HG02571 (cell line): ENCODE results near the gene ALG12.

ENCODE experiments used
- ATAC-seq: cut with Tn5 transposase; IDR thresholded peaks from one replicate; pipeline ENCODE4 v1.9.1; 2021; ENCODE audit warnings: mild to moderate bottlenecking, moderate library complexity; ENCODE audit not compliant: unreplicated experiment

ALG12 gene

DNA sequence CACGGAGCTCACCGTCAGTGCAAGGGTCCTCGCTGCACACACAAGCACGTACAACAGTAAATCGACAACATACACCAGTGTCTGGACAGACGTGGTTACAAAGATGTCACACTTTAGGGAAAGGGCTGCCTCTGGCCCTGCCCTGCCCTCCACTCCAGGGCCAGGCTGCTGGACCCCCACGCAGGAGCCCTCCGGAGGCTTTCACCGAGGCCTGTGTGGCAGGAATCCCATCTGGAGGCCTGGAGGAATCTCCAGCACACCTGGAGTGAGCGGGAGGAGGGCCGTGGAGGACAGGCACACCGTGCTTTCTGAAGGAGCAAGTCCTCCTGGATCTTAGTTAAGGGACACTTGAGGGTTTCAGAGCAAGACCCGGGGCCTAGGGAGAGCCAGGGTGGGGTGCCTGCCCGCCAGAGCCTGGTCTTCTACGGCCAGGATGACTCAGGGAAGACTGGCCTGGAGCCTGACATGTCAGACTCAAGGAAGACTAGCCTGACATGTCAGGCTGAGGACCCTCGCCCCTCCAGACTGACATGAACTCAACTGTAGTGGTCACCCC is 40.2 kb upstream of the ALG12 start:
- no peak for ATAC-seq

DNA sequence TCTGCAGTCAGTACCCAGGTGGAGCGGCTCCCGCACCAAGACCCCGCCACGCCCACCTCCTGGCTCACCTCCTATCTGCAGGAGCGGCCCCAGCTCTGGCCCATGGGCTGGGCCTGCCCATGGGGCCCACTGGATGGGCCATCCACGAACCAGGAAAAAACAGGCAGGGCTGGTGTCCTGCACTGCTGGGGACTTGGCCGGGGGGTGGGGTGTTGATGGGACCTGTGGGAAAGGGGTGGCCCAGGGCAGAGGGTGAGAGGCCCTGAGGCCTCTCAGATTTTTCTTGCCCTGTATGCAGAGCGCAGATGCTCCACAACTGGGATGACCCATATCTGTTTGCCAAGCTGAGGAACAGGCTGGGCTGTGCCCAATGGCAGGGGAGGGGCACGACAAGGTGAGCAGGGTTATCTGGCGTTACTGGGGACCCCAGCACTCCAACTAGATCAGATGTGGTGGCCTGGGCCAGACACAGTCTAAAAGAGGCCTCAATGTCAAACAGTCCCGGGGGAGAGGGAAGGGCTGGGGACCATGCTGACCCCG is 39.7 kb upstream of the ALG12 start:
- ATAC-seq: no peak

DNA sequence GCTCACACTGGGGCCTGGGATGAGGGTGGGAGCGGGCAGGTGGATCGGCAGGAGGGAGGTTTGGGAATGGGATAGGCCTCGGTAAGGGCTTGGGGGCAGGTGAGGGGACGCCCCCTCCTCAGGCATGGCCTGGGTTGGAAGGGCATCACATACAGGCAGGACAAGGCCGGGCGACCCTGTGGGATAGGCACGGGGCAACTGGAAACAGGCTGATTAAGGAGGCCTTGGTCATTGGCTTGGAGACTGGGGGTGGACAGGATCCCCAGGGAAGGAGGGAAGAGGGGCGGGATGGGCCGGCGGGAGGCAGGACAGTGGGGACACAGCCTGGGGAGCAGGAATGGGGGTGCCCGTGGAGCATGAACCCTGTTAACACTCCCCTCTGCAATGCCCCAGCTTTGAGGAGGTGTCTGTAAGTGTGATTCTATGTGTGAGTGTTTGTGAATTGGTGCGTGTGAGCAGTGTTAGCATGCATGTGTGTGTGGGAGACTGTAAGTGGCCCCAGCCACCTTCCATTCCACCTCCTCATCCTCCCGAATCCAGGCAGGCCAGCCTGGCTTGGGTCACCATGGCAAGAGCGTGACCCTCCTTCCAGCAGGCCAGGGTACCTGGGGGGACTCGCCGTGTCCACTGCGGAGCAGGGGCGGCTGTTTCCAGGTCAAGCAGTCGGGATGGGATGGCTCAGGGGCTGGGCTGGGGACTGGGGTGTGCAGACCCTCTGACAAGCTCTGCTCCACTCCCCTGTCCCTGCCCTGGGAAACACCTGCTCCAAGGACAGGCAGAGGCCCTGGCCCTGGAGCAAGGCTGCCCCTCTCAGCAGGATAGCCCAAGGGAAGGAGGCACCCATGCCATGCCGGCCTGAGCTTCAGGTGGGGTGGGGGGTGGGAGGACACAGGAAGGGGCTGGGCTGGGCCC is 38.9 kb upstream of the ALG12 start:
- ATAC-seq: no peak

DNA sequence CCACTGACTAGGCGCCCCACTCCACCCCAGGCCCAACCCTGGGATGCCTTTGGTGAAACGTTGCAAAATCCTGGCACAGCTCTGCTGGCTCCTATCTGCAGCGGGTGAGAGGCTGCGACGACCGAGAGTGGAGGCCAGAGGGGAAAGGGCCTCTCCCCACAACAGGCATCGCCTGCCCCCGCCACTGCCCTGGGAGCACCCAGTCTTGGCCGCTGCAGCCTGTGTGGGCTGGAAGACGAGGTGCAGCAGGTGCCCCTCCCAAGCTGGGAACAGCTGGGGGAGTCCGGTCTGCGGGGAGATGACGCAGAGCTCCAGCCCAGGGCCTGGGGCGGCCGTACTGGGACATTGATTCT is 38.2 kb upstream of the ALG12 start:
- ATAC-seq: no peak

DNA sequence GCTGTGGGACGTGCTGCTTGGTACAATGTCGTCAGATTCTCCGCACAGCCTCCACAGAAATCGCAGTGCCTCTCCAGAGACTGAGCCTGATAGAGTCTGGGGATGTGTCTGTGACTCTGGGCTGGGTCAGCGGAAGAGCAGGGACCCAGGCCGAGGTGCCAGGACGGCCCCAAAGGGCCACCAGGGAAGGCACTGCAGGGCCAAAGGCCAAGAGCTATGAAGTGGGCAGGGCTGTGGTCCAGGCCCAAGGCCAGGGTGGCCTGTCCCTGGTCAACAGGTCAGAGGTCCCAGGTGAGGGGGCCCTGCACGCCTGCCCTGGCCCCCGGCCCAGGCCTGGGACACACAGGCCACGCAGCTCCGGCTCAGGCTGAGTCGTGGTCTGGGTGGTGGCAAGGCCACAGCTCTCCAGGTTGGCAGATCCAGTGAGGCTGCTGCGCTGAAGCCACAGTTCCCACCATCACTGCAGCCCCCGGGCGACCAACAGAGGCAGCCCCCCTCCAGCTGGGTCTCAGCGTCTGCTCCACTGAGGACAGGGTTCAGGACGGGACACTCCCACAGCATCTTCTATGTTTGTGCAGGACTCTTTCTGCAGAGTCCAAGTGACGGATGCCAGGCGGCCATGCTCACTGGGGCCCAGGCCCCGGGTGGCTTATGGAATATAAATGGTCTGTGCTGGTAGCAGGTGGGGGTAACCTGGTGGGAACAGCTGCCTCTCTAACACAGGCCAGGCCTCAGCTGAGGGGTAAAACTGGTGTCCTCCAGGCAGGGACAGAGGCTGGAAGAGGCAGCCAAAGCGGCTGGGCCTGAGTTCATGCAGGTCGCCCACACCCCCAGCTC is 37.6 kb upstream of the ALG12 start:
- ATAC-seq: no peak

DNA sequence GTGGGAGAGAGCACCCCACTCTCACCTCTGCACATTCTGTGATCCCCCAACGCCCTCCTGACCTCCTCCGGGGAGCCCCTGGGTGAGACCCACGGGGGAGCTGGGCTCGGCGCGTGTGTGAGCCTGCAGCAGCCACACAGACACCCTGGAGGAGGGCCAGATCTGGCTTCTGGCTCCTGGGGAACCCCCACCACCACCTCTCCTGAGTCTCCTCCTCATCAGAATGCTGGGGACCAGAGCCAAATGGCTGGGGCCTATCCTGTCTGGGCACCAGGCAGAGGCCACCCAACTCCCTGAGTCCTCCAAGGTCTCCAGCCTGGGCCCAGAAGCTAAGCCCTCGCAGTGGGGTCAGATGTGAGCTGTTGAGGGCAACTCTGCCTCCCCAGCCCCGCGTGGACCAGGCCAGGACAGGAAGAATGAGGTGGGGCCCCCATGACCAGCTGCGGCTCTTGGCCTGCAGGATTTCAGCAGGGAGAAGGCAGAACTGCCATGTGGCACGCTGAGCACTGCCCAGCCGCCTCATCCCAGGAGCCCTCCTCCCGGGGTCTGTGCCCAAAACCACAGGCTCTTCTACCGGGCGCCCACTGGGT is 36.8 kb upstream of the ALG12 start:
- no peak for ATAC-seq

DNA sequence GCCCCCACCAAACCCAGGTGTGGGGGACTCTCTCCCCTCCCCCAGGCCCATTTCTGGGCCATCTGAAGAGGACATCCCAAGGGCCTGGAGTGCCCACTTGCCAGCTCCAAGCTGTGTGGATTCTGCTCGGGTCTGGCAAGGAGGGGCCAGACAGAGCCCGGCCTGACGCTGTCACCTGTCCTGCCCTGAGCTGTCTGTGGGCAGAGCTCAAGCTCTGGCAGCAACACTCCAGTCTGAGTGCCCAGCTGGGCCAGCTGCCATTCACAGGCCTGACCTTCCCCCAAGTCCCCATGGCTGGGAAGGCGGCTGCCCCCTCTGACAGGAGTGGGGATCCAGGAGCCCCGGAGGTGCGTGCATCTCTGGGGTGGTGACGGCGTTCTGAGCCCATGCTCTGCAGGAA is 36.1 kb upstream of the ALG12 start:
- no peak for ATAC-seq

DNA sequence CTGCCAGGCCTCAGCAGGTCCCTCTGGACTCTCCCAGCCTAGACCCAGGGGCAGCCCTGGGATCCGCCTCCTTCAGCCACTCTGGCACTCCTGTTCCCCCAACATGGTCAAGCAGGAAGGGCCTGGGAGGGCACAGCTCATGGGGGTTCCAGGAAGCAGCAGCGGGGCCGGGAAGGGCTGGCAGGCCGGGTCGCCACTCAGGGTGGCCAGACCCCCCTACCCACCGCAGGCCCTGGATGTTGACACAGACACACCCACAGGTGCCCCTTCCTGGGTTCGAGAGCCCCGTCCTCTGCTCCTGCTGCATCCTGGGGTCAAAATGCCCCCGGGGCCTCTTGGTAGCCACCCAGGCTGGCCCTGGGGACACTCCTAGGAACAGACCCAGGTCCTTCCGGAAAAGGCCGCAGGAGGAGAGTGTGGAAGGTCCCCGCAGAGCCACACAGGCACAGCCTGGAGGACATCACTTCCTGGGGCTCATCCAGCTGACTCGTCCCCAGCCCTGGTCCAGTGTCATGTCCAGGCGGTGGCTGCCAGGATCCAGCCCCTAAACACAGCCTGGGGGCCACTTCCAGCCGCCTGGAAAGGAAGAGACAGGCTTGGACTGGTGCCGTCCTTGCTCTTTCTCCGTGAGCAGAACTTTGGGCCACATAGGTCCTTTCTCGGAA is 35.6 kb upstream of the ALG12 start:
- no peak for ATAC-seq

DNA sequence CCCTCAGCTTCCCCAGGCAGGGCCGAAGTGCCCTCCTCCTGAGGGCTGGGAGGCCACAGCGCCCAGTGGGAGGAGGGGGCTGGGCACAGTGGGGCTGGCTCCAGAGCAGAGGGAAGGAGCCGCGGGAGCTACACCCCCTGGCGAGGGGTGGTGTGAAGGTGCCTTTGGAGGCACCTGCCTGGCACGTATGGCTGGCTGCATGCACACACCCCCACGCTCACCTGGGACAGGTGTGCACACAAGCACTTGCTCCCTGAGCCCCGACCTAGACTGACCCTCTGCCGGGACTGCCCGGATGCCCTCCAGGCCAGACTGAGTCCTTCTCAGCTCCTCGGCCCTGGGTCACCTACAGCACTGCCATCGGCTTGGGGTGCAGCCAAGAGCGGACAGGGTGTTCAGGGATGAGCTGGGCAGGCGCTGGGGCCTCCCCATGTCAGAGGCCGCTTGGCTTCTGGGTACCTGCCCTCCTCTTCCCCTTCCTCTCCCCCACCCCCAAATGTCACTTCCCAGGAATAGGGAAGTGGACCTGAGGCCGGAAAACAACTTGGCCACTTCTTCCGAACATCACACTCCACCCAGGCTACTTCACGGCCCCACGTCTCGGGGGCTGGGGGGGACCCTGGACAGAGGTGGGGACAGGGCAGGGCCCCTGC is 34.9 kb upstream of the ALG12 start:
- no peak for ATAC-seq

DNA sequence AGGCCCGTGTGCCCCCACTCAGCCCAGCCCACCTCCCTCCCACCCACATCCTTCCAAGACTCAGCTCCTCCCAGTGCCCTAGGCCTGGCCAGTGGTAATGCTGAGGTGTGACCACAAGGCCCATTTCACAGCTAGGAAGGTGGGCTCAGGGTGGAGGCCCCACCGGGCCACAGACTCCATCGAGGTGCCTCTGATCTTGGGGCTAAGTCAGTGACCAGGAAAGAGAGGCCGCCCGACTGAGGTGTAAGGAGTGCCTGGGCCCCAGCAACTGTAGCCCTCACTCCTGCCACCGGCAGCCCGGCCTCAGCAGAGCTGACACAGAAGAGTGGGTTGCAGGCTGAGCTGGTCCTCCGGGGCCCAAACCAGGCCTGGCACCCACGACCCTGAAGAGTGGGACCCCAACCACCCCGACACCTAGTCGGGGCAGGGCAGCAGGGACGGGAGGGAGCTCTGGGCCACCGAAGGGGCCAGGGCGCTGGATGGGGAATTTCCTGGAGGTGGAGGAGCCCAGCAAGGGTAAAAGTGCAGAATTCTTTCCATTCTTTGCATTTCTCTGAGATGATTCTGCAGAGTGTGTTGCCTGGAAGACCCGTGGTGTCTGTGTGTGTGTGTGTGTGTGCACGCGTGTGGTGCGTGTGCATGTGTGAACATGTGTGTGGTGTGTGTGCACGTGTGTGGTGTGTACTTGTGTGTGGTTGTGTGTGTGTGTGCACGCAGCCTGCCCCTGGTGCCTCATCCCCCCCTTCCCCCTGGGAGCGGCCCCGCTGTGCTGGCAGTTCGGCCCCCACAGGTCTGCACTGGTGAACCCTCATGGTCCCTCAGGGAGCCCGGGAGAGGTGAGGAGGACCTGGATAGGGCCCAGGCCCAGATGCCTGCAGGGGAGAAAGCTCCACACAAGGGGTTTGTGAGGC is 34.0 kb upstream of the ALG12 start:
- ATAC-seq: no peak

DNA sequence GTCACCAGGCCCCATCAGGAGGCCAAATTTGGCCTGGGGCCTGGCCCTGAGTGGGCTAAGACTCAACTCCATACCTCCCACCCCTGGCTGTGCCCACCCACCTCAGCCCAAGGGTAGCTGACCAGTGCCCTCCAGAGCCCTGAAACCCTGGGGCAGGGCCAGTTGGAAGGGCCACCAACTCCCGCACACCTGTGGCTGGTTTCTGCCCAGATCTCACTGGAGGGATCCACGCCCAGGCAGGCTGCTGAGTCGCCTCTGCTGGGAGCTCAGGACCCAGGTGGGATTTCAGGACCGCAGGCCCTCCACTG is 33.4 kb upstream of the ALG12 start:
- no peak for ATAC-seq

DNA sequence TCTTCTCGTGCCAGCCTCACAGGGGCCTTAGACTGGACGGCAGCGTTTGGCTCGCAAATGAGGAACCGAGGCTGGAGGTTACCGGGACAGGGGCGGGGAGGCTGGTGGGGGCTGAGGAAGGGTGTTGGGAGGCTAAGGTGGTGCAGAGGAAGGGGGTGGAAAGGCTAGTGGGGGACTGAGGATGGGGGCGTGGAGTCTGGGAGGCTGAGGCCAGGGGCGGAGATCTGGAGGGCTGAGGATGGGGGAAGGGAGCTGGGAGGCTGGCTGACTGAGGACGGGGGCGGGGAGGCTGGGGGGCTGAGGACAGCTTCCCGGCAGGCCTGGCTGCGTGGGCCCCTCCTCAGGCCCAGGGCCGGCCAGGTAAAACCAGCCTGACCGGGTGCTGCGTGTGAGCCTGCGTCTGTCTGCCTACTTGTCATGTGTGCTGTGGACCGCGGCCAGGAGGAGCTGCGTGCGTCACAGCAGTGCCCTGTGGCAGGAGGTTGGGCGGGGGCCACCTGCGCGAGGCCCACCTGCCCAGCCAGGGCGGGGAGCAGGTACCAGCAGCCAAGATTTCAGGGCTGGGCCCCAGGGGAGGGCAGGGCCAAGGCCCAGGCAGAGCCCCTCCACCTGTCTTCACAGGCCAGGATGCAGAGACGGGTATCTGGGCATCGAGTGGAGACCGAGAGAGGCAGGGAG is 32.9 kb upstream of the ALG12 start:
- ATAC-seq: no peak

DNA sequence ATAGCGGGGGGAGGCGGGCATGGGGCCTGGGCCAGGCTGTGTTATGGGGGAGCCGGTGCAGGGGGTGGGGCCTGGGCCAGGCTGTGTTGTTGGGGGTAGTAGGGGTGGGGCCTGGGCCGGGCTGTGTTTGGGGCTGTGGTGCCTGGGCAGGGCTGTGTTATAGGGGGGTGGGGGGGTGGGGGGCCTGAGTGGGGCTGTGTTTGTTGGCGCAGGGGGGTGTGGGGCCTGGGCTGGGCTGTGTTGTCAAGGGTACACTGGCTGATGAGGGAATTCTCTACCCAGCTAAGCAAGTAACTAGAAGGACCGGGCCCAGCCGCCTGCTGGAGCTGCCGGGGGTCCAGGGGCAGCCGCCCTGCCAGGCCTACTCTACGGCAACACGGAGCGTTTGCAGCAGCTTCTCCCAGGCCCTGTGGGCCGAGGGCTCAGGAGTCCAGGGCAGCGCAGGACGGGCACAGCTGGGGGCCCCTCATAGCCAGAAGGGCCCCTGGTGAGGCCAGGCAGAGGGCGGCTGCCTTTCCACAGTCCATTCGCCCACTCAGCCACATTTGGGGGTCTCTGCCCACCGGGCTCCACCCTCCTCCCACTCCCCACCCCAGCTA is 32.3 kb upstream of the ALG12 start:
- no peak for ATAC-seq

DNA sequence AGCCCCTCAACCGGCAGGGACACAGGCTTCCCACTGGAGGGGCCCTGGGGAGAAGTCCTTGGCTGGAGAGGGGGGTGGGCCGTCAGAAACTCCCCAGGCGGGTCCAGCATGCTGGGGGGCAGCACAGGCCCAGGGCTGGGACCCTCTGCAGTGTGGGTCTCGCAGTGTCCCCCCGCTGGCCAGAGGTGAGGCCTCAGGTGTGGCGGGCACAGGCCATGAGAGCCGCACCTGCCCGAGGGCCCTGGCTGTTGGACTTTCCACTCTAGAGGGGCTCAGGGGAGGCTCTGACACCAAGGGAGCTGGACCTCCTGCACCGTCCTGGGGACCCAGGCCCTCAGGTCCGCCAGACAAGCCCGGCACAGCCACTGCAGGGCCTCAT is 31.7 kb upstream of the ALG12 start:
- no peak for ATAC-seq

DNA sequence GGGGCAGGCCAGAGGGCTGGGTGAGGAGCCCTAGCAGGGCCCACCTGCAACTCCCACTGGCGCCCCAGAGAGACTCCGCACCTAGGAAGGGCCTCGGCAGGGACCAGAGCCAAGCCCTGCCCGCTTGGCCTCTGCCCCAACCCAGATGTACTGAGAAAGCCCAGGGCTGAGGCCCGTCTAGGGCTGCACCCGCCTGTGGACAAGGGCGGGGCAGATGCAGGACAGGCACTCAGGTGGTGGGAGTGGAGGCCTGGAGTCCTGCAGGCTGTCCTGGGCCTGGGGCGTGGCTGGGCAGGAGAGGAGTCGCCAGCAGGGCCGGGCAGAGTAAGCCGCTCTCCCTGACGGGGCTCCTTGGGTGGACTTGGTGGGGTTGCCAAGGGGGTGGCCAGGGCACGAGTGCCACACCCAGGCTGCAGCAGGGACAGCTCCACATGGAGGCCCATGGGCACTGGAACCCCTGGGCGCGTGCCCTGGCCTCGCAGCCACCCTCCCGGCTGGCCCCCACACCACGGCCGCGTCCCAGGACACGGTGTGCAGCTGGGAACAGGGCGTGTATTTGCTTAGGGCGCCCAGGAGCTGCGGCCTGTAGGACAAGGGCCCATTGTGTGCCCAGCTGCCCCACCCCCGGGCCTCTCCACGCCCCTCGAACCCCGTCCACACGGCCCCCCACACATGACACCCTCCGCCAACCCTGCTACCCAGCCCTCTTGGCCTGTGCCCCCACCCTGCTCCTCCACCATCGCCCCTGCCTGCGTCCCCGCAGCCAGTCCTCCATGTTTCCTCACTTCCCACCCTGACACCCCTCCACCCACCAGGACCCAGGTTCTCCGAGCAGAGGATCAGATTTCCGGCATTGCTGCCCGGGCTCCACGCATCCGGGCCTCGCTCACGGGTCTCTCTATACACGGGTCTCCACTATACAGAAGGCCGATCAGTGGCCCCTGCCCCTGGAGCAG is 31.0 kb upstream of the ALG12 start:
- ATAC-seq: no peak

DNA sequence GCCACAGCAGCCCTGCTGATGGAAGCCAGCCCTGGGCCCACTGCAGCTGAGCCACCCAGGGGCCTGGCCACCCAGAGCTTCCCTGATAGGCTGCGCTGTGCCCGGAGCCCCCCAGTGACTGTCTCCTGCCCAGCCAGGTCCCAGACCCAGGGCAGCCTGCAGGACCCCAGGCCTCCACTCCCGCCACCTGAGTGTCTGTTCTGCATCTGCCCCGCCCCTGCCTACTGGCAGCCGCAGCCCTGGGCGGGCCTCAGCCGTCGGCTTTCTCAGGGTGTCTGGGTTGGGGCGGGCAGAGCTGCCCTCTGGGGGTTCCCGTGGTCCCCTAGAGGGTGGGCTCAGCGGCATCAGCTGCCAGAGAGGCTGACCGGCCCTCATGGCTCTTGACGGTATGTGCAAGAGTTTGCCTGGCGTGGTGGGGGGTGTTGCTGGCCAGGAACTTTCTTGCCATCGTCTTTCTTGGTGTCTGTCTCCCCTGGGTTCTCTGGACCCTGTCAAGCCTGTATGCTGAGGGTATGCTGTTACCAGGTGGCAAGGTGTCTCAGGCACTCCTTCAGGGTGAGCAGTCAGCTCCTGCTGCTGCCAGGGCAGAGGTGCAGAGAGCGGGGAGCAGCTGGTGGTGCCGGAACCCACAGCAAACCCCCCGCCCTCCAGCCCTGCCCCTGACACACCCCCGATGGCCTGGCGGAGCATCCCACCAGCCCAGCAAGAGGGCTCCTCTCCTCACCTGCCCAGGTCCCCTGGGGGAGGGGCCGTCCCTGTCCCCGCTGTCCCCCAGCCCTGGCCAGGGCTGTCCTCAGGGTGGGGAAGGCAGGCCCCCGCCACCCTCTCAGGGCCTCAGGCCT is 30.1 kb upstream of the ALG12 start:
- no peak for ATAC-seq

DNA sequence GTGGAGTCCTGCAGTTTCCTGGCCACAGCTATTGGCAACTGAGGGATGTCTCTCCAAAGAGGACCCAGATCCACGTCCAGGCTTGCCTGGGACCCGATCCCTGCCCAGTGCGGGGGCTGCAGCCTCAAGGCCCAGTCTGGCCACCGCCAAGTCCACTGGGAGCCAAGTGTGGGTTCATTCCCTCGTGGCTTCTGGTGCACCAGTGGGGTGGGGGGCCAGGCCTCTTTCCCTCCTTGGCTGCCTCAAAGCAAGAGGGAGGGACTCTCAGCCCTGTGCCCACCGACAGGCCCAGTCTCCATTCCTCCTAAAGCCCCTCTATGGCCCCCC is 29.0 kb upstream of the ALG12 start:
- ATAC-seq: no peak
